Endothelial cell of hepatic sinusoid (primary cell): Measurements from ENCODE around the gene CNTFR.

Source experiments
- in situ Hi-C: cut with HindIII; loops from 2 replicates; pipeline ENCODE4 v1.10.0; 2017; ENCODE audit warnings: low sequenced_read_pairs

The CNTFR gene

GRCh38 chr9:34557426-34558321 is 31.9 kb downstream of the CNTFR start:
- in situ Hi-C loops: no loop called here

GRCh38 chr9:34556949-34557348 is 32.6 kb downstream of the CNTFR start:
- in situ Hi-C loops: no loop called here

GRCh38 chr9:34555936-34556525 is 33.5 kb downstream of the CNTFR start:
- in situ Hi-C loops: no loop called here

GRCh38 chr9:34555500-34555899 is 34.0 kb downstream of the CNTFR start:
- in situ Hi-C loops: no loop called here

GRCh38 chr9:34555002-34555348 is 34.5 kb downstream of the CNTFR start:
- in situ Hi-C loops: no loop called here

- in situ Hi-C loops: no loop called here
Measured at GRCh38 chr9:34554211-34555001, 35.1 kb downstream of the CNTFR start.

GRCh38 chr9:34553511-34554021 is 36.0 kb downstream of the CNTFR start:
- in situ Hi-C loops: no loop called here

- in situ Hi-C loops: no loop called here
Measured at GRCh38 chr9:34552986-34553385, 36.5 kb downstream of the CNTFR start.

- in situ Hi-C loops: no loop called here
Measured at GRCh38 chr9:34552606-34552981, 36.9 kb downstream of the CNTFR start.

- in situ Hi-C loops: no loop called here
Measured at GRCh38 chr9:34551751-34552605, 37.5 kb downstream of the CNTFR start.

- in situ Hi-C loops: no loop called here
Measured at GRCh38 chr9:34550681-34551270, 38.7 kb downstream of the CNTFR start.

- in situ Hi-C loops: no loop called here
Measured at GRCh38 chr9:34550016-34550680, 39.4 kb downstream of the CNTFR start.

- in situ Hi-C loops: no loop called here
Measured at GRCh38 chr9:34549407-34549732, 40.2 kb downstream of the CNTFR start.

- in situ Hi-C loops: no loop called here
Measured at GRCh38 chr9:34547960-34548611, 41.4 kb downstream of the CNTFR start.

- in situ Hi-C loops: no loop called here
Measured at GRCh38 chr9:34546834-34547827, 42.4 kb downstream of the CNTFR start.

GRCh38 chr9:34546102-34546833 is 43.3 kb downstream of the CNTFR start:
- in situ Hi-C loops: no loop called here

- in situ Hi-C loops: no loop called here
Measured at GRCh38 chr9:34545497-34545896, 44.0 kb downstream of the CNTFR start.
